GM12864 (cell line): ENCODE measurements around the gene ZNF280D.
"Not testable (repeated sequence)": the region's sequence is repeated elsewhere in the genome, so short reads cannot be mapped to it uniquely, and the experiment has no call there.

Source experiments
- DNase-seq: peaks from one replicate; pipeline ENCODE4 v3.0.0-alpha.2; 2011; ENCODE audit warnings: low read depth
- H3K4me3 ChIP-seq: 2 replicates; pipeline ENCODE4 v1.5.1; 2011; ENCODE audit warnings: mild to moderate bottlenecking, low read depth, low read length, control low read depth
- CTCF ChIP-seq: IDR thresholded peaks from 2 replicates; pipeline ENCODE4 v1.5.1; 2011; ENCODE audit warnings: low read depth, mild to moderate bottlenecking, moderate library complexity, low read length, control low read depth, inconsistent platforms; ENCODE audit errors: missing control alignments

ZNF280D gene, protein sequence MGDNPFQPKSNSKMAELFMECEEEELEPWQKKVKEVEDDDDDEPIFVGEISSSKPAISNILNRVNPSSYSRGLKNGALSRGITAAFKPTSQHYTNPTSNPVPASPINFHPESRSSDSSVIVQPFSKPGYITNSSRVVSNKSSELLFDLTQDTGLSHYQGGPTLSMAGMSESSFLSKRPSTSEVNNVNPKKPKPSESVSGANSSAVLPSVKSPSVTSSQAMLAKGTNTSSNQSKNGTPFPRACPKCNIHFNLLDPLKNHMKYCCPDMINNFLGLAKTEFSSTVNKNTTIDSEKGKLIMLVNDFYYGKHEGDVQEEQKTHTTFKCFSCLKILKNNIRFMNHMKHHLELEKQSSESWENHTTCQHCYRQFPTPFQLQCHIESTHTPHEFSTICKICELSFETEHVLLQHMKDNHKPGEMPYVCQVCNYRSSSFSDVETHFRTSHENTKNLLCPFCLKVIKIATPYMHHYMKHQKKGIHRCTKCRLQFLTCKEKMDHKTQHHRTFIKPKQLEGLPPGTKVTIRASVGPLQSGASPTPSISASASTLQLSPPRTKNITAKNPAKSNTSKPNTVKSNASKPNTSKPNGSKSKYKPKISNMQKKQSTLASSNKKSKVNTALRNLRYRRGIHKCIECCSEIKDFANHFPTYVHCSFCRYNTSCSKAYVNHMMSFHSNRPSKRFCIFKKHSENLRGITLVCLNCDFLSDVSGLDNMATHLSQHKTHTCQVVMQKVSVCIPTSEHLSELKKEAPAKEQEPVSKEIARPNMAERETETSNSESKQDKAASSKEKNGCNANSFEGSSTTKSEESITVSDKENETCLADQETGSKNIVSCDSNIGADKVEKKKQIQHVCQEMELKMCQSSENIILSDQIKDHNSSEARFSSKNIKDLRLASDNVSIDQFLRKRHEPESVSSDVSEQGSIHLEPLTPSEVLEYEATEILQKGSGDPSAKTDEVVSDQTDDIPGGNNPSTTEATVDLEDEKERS

DNA sequence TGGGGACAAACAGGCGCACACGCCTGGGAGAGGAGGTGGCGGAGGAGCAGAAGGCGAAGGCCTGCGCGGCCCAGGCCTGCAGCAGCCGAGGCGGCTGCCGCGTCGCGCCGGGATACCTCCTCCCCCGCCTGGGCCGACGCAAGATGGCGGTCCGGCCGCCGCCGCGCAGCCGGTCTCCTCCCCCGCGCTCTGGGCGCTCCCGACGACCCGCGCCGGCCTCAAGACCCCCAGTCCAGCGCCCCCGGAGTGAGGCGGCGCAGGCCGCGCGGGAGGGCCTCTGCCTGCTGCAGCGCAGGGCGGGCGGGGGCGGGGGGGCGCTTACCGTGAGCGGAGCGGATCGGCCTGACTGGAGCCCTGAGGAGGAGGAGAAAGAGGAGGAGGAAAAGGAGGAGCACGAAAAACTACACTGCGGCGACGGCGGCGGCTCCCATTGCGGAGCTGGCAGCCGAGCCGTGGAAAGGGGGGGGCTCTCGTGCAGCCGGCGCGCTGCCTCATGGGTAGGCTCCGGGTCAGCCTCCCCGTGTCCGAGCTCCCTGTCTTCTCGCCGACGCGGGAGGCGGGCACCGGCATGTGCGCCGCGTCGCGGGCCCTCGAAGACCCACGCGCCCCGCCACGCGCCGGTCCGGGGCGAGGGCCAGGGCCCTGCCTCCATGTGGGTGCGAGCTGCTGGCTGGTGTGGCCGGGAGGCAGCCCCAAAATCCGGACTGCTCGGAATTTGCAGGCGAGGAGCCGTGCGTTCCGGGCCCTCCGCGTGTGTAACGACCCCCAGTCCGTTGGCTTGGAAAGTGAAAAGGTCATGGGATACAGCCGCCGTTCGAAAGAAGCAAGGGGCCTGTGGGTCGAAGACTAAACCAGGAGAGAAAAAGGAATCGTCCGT, at the start of gene ZNF280D:
ZNF280D (minus strand) TSS at position 374 of the 877 bp plus-strand sequence. CDS start 26,400 bp downstream, outside the sequence.
- no peak for TF ChIP-seq CTCF
- DNase-seq: peak; percentile 57
- peak within 1 kb of the TSS; percentile 63 for H3K4me3 ChIP-seq

DNA sequence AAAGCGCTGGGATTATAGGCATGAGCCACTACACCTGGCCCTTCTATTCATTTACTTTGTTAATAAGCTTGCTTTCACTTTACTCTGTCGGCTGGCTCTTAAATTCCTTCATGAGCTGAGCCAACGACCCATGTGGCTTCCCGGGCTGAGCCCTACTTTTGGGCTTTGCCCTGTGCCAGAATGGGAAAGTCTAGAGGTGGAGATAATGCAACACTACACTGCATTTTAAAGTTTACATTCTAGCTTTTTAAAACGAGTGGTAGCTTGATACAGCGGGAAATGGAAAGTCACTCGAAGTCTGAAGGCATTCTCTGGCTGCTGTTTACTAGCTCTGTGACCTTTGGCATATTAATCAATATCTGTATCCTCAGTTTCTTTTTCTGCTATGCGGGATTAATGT, 49.0 kb upstream of the ZNF280D start:
- DNase-seq: no peak
- no peak overlapping the region for H3K4me3 ChIP-seq
- TF ChIP-seq CTCF: no peak

DNA sequence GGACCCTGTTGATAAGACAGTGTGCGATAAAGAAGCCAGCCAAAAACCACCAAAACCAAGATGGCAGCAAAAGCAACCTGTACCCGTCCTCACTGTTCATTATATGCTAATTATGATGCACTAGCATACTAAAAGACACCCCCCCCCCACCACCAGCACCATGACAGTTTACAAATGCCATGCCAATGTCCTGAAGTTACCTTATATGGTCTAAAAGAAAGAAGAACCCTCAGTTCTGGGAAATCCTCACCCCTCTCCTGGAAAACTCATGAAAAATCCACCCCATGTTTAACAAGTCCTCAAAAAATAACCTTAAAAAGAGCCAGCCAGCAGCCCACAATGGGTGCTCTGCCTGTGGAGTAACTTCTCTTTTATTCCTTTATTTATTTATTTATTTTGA, 48.4 kb upstream of the ZNF280D start:
- no peak for DNase-seq
- TF ChIP-seq CTCF: no peak
- H3K4me3 ChIP-seq: no peak overlapping the region

DNA sequence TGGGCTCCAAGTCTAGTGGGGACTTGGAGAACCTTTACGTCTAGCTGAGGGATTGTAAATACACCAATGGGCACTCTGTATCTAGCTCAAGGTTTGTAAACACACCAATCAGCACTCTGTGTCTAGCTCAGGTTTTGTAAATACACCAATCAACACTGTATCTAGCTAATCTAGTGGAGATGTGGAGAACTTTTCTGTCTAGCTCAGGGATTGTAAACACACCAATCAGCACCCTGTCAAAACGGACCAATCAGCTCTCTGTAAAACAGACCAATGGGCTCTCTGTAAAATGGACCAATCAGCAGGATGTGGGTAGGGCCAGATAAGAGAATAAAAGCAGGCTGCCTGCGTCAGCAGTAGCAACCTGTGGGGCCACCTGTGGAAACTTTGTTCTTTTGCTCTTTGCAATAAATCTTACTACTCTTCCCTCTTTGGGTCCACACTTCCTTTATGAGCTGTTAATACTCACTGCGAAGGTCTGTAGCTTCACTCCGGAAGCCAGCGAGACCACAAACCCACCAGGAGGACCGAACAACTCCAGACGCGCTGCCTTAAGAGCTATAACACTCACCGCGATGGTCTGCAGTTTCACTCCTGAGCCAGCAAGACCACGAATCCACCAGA, 46.9 kb upstream of the ZNF280D start:
- H3K4me3 ChIP-seq, DNase-seq: not testable (repeated sequence)

- DNase-seq, H3K4me3 ChIP-seq: not testable (repeated sequence)
Observed at GRCh38 chr15:56779449-56779848, 46.1 kb upstream of the ZNF280D start.

DNA sequence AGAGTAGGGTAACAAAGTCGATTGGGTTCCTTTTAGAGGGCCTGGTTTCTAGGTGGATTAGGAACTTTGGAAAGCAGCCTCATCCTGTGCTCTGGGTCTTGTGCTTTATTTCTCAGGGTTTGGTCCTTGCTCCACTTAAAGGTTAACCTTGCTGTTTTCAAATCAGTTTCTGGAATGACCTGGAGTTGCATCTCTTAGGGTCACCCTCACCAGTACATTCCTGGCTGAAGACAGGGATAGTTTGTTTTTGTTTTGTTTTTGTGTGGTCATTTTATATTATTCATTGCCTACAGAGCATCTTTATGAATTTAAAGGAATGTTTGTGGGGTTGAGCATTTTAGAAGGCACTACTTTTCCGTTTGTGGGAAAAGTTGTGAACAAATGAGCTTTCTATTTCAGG, 45.5 kb upstream of the ZNF280D start:
- TF ChIP-seq CTCF: no peak
- DNase-seq: no peak
- no peak overlapping the region for H3K4me3 ChIP-seq

GRCh38 chr15:56776839-56777238, 43.5 kb upstream of the ZNF280D start:
- no peak for TF ChIP-seq CTCF
- H3K4me3 ChIP-seq: no peak overlapping the region
- no peak for DNase-seq
